HG03097 (cell line): ENCODE data around the gene GTF2H3.
"Not testable (repeated sequence)": the region's sequence is repeated elsewhere in the genome, so short reads cannot be mapped to it uniquely, and the experiment has no call there.

Experiments used
- ATAC-seq: cut with Tn5 transposase; IDR thresholded peaks from one replicate; pipeline ENCODE4 v1.9.1; 2021; ENCODE audit not compliant: unreplicated experiment, low FRiP score

Gene GTF2H3

DNA sequence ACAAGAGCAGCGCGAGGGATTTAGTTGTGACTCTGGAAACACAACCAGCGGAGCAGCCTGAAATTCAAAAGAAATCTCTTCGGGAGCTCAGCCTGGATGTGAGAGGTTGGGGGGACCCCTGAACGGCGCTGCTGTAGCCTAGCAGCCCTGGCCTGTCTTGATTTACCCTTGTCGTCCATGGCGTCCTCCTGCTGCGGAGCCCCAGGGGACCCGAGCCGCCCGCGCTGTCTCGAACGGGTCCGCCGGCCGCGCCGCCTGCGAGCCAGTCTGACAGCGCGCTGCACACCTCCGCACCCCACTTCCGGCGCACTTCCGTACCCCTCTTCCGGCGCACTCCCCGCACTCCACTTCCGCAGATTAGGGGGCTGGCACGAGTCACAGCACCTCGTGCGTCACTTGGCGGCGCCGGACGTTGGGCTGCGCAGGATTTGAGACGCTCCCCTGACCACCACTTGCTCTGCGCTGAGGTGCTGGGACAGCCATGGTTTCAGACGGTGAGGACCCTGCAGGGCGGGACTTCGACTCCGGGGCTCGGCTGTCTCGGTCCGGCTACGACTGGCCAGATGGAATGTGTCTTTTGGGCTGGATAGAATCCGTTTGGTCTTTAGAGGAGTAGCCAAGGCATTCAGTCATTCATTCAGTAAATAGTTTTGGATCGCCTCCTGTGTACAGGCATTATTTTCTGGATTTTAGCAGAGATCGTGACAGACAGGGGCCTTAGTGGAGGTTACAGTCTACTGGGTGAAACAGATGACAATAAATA, at the start of gene GTF2H3, which contains the start of gene EIF2B1:
Gene GTF2H3 (plus strand): TSS at position 451 of the 763 bp plus-strand sequence. CDS start 31 bp downstream, at position 482.
Gene EIF2B1 (minus strand): TSS at position 308 of the 763 bp plus-strand sequence. CDS start 129 bp downstream, at position 179.
- peak; percentile 90 for ATAC-seq

DNA sequence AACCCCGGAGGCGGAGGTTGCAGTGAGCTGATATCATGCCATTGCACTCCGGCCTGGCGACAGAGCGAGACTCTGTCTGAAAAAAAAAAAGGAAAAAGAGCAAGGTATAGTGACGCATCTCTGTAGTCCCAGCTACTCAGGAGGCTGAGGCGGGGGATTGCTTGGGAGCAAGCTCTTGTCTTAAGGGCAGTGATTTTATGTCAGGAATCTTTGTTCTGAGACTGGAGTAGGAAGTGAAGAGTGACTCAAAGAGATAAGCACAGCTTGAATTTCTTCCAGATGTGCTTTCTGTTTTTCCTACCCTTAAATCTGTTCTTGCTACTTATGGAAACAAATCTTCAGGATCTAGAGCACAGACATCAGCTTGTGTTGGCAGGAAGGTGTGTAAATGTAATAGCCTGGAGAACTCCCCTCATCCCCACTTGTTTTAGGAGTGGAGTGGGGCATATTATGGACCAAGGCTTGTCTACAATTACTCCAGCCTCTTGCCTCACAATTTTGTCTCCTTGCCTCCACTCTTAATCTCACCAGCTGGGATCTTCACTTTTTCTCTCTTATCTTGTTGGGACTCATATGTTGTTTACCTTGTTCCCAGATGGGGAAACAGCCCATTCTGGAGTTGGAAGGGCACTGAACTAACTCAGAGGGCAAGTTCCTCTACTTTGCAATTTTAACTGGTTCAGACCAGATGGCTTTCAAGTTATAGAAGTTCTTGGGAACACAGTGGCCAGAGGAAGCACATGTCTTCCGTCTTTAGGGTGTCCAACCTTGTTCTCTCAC, 41.7 kb upstream of the GTF2H3 start:
- ATAC-seq = no peak

DNA sequence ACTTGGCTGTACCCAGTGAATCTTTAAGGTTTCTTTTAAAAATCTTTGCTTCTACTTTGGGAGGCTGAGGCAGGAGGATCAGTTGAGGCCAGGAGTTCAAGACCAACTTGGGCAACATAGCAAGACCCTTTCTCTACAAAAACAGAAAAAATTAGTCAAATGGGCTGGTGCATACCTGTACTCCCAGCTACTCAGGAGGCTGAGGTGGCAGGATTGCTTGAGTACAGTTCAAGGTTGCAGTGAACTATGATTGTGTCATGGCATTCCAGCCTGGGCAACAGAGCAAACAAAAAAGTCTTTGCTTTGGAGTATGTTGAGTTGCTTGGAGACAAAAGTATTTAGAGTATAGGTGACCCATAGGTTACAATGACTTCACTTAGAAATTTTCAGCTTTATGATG, 37.9 kb upstream of the GTF2H3 start:
- no peak for ATAC-seq

DNA sequence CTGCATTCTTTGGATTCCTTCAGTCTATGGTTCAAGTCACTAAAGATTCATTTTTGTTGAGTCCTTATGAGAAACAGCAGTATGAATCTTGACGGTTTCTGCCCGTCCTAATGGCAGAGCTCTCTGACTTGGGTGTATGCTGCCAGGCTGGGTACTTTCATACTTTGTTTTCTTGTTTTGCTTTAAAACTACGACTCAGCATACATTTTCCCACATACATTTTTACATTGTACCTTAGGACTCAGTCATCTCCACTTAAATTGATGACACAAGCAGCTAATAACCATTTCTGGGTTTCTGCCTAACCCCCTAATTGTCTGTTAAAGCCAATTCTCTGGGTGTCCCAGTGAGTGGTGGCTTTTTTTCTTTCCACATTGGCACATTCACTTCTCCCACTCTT, 36.5 kb upstream of the GTF2H3 start:
- ATAC-seq = no peak

DNA sequence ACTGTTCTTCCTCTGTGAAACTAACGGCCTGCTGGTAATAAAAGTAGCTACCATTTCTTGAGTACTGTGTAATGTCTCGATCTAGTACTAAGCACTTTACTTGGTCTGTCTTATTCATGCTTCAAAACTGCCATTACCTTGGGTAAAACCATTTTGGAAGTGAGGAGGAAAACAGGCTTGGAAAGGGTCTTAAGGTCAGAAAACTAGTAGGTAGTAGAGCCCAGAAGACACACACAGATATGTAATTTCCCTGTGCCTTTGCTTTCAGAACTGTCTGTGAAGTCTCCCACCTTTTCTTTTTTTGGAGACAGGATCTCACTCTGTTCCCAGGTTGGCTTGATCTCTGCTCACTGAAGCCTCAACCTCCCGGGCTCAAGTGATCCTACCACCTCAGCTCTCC, 35.1 kb upstream of the GTF2H3 start:
- no peak for ATAC-seq

DNA sequence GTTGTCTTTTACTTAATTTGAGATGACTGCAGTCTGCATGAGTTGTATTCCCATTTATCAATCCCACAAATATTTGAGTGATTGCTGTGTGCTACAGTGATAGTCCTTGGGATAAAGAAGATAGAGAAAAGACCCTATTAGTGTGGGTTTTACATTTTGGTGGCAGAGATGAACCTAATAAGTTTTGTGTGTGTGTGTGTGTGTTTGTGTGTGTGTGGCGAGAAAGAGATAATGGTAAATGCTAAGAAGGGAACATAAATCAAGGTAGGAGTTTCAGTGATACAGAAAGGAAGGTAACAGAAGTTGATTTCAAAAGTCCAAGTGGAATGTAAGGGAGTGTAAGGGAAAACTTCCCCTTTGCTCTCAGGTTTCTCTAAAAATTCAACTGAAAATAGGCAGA, 34.3 kb upstream of the GTF2H3 start:
- ATAC-seq = no peak

DNA sequence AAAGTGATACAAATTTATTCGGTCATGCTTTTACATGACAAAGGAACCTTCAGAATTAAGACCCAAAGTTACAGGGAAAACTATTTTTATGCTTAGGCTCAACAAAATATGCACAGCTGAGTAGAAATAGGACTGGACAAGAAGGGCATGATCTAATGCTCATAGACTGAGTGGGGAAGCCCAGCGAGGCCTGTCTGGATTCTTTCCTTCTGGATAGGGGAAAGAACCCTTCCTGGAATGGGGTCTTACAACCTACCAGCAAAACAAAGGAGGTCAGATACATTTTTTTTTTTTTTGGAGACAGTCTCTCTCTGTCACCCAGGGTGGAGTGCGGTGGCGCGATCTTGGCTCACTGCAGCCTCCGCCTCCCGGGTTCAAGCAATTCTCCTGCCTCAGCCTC, 33.9 kb upstream of the GTF2H3 start:
- no peak for ATAC-seq

DNA sequence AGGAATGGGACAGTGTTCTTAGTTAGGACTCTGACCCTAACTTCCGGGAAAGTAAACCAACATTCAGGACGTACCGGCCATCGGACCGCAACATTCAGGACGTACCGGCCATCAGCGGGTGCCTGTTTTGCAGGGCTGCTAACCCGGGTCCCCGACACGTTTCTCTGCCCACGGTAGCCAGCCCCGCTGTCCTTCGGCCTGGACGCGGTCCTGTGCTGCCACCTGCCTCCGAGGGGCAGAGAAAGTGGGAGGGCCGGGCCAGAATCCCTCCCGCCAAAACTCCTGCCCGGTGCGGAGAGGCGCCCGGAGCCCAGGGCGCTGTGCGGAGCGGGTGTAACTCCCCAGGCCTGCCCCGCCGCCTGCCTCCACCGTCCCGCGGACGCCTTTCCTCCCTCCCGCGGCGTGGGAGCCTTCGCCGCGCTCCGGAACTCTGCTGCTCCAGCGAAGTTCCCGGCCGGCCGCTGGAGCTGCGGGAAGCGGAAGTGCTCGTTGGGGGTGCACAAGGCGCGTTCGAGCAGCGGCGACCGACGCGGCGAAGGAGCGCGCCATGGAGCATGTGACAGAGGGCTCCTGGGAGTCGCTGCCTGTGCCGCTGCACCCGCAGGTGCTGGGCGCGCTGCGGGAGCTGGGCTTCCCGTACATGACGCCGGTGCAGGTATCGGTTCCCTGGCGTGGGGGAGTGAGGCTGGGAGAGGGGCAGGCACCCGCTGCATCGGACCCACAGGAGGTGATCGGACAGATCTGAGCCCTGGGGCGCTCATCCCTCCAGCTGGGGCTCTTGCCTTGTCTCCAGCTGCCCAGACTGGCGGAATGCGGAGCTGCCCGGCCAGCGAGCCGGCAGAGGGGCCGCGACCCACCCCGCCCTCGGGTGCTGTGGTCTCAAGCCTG, 31.8 kb upstream of the GTF2H3 start, which contains the start of gene DDX55:
Gene DDX55 (plus strand): TSS at position 498 of the 888 bp plus-strand sequence. CDS start 50 bp downstream, at position 548.
- peak; percentile 79 for ATAC-seq

DNA sequence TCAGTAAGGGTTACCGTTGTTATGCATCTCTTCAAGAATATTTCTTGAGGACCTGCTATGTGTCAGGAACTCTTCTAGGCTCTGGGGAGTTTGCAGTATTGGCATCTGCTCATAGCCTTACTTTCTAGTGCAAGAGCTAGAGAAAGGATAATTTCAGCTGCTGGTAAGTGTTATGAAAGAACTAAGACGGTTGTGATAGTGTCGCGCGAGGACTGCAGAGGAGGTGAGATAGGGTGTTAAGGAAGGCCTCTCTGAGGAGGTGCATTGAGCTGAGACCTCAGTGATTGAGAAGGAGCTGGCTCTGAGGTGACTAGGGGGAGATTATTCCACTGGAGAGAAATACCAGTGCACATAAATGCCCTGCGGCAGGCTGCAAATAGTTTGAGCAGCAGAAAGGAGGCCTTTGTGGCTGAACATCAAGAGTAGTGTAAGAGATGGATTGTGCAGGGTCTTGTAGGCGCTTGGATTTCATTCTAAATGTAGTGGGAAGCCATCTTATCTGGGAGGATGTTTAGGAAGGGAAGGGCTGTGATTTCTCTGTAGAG, 30.9 kb upstream of the GTF2H3 start:
- ATAC-seq = no peak

DNA sequence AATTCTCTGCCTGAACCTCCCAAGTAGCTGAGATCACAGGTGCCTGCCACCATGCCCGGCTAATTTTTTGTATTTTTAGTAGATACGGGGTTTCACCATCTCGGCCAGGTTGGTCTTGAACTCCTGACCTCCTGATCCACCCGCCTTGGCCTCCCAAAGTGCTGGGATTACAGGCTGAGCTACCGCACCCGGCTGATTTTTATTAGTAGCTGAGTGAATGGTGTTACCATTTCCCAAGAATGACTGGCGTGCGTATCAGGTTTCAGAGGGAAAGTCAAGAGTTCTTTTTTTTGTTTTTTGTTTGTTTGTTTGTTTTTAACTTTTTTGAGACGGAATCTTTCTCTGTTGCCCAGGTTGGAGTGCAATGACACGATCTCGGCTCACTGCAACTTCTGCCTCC, 30.1 kb upstream of the GTF2H3 start:
- ATAC-seq = not testable (repeated sequence)

DNA sequence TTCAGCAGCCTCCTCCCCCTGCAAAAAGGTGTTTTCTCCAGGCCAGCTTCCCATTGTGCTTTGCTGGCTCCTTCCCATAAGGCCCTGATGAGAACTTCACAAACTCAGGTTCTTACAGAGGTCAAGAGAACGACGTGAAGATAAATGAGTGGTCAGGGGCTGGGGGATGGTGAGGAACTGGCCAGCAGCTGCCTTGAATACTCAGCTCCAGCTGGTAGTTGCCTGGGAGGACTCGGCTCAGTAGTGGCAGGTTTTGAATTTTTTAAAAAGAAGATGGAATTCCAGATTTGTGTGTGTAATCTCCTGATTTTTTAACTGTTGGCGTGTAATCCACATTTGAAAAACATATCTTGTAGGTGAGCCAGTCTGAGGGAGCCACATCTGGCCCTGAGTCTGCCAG, 25.9 kb upstream of the GTF2H3 start:
- ATAC-seq = no peak

DNA sequence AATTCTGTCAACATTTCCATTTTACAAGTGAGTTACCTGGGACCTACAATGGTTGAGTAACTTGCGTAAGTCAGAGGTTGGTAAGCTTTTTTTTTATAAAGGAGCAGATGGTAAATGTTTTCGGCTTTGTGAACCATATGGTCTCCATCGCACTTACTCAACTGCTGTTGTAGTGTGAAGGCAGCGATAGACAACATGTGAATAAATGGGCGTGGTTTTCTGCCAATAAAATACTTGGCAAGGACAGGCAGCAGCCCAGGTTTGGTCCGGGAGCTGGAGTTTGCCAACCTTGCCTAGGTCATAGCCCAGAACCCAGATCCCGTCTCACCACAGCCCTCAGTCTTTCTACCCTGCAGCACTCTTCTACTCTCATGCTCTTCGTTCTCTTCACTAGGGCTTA, 25.4 kb upstream of the GTF2H3 start:
- ATAC-seq = no peak

DNA sequence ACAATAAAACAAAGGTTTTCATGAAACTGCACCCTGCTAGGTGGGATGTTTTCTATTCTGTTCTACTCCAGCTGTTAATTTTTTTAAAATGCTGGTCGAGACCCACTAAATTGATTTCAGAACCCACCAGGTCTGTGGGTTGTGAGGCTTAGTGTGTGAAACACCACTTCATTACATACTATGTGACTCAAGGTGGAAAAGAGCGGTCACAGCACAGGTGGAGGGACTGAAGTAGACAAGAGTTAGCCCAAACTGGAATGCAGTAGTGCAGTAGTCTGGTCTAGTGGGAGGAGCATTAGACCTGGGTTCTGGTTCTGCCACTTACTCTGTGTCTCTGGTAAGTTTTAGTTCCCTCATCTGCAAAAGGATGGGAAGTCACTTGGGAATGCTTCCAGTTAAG, 19.5 kb upstream of the GTF2H3 start:
- no peak for ATAC-seq

DNA sequence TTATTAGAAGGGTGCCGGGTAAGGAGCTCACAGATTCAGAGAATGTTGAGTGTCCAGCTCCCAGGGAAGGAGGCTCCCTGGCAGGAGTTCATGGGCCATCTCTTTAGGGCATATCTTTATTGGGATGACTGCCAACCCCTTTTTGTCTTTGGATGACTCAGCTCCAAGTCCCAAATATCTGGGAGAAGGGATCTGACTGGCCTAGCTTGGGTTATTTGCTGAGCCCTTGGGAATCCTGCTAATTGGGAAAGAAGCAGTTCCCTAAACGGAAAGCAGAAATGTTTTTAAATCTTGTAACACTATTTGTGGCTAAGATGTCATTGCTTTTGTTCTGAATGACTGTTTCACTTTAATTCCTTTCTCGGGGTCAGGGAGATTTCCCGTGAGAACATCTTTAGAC, 19.1 kb upstream of the GTF2H3 start:
- no peak for ATAC-seq

DNA sequence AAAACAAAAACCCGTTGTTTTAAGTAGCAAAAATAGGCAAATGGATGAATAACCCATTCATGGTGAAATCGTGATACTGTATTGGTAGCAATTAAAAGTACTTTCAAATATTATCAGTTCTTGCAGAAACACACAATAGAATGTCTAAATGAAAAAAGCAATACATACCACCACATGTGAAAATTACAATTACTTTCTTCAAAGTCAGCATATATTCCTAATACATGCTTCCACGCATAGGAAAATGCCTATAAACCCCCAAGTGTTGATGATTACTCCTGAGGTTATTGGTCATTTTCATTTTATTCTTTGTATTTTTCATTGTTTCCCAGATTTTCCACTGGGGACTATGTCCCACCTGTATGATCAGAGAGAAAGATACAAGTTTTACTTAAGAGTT, 16.5 kb upstream of the GTF2H3 start:
- ATAC-seq = no peak

DNA sequence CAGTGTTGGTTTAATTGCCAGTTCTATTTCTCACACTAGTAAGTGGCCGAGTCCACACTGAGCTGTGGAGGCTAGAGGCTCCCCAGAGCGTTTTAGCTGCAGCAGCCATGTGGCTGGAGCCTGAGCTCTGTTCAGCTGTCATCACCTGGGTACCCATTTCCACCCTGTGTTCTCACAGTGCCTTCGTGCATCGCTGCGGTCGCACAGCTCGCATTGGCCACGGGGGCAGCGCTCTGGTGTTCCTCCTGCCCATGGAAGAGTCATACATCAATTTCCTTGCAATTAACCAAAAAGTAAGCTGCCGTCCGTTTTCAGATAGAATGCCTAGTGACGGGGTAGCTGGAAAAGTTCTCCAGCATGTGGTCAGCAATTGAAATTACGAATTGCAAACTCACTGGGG, 16.0 kb upstream of the GTF2H3 start:
- ATAC-seq = no peak

DNA sequence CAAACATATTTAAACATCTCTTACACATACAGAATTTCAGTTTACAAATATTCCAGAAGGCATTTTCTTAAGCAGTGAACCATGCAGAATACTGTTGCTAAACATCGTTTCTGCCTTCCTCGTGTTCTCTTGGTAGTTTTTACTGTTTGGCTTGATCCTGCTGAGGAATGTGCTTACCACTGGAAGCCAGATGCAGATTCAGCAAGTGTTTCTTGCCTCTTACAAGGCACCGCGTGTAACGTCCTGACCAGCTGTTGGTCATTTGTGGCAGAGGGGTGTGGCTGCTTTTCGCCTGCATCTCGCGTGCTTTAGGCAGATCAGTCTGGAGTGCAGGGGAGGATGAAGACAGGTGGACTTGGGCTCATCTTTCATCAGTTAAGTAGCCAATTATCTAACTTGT, 12.5 kb upstream of the GTF2H3 start:
- ATAC-seq = no peak

DNA sequence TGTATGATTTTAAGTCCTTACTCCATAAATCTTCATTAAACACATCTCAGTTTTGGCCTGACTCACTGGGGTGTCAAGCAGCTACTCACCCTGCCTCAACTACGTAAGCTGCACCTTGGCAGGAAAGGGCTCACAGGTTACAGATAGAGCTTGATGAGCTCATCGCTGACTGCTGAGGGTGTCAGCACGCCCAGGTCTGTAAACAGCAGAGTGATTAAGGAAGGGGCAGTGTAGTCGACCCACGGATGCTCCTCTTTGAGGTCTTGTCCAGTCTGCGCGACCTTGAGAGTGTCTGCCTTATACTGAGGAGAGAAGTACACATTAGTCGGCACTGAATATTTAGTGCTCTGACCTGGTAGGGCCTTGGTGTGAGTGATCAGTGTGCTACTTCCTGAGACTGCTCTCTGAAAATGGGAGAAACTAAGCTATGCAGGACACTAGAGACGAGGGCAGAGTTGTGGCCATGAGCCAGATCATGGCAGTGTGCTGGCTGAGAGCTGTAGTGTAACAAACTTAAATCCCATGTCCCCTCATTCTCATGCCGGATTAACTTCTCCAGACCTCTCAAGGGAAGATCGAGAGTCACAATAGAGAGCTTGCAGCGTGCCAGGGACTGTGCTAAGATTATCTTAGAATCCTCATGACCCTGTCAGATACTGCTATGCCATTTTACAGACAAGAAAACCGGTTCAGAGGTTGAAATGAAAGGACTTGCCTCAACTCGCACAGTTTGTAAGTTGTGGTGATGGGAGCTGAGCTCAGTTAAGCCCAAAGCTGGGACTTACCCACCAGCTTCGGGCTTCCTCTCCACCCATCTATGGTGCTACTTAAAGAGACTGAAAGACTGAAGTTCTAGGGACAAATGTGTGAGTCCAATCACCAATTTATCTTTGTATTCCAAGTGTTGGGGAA, 11.8 kb upstream of the GTF2H3 start:
- no peak for ATAC-seq

DNA sequence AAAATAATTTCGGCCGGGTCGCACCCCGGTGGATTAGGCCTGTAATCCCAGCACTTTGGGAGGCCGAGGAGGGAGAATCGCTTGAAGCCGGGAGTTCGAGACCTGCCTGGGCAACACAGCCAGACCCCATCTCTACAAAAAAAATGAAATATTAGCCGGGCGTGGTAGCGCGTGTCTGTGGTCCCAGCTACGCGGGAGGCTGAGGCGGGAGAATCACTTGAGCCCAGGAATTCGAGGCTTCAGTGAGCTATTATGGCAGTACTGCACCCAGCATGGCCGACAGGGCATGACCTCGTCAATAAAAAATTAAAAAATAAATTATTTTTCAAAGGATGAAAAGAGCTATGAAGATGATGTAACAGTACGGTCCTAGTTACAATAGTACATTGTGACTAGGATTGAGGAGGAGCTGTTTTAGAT, 523 bp downstream of the GTF2H3 start:
- ATAC-seq = no peak
